ENCODE data around the gene SH3GL2. TPM values are rescaled to one million over a fixed set of nuclear protein-coding genes. Genes with fewer than 3 reads are reported as not detected.
"Not testable (repeated sequence)": the region's sequence is repeated elsewhere in the genome, so short reads cannot be mapped to it uniquely, and the experiment has no call there.

Gene SH3GL2
- total and polyA plus RNA-seq, 9 donors = 0.07 to 0.28 (median 0.10) TPM

DNA sequence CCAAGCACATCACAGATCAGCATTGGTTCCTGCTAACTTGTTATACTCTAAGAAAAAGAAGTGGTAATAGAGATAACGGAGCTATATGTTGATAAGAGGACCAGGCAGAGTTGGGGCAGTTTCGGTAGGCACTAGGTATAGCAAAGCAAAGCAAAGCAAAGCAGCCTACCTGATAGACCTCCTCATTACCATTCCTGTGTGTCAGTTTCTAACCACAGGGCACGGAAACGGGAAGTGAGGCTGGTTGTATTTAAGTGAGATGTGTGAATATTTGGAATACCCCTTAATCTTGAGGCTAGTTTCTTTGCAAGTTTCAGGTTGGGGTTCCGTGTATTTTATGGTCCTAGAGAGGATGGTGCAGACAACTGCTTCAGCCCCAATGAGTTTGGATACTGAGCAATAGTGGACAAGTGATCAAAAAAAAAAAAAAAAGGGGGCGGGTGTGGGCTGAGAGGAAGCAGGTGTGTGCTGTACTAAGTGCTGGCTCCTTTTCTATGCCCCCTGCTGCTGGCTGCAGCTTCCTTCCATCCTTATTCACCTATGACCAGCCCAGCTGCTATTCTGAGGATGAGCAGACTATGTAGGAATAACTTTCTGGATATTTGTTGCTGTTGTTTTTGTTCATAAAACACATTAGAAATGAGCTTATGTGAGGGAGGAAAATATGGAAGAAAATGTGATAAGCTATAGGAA is 183.3 kb downstream of the SH3GL2 start:
- Histone ChIP-seq H3K9me3 (replicated peaks; ENCODE audit: control insufficient read depth, low read depth, low read length) (no peaks in the 10 kb centered on the region), H3K27ac (ENCODE audit: low read length) (no peak overlapping the region), H3K36me3 (ENCODE audit: control insufficient read depth, insufficient read depth, low read length) (no peaks in the 10 kb centered on the region), H3K4me1 (ENCODE audit: control insufficient read depth, insufficient read depth, low read length) (no peaks in the 10 kb centered on the region), H3K27me3 (ENCODE audit: control insufficient read depth, insufficient read depth, low read length) (peaks cover 2% of the 10 kb centered on the region), H3K4me3 (ENCODE audit: low read length) (no peak overlapping the region)
- no peak for DNase-seq
- no CpG with 5 or more reads among the region's 6 CpGs for WGBS (ENCODE audit: insufficient coverage)

DNA sequence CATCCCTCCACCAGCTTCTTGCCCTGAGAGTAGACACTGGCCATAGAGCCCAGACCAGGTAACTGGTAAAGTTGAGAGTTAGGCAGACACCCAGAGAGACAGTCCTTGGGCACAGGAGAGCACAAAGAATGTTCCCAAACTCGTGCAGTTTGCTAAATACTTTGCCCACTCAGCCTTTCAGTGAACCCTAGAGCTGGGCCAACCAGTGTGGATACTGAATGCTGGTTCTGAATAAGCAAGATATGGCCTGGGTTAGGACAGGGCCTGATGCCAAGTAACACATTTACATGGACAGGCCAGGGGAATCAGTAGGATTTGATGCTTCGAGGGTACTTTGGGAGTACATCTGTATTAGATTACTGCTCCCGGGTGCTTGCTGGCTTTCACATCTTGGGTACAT is 185.4 kb downstream of the SH3GL2 start:
- DNase-seq = no peak
- H3K27me3 ChIP-seq (ENCODE audit: control insufficient read depth, insufficient read depth, low read length) = peaks cover 2% of the 10 kb centered on the region
- no peaks in the 10 kb centered on the region for H3K36me3 ChIP-seq (ENCODE audit: control insufficient read depth, insufficient read depth, low read length)
- H3K4me1 ChIP-seq (ENCODE audit: control insufficient read depth, insufficient read depth, low read length) = no peaks in the 10 kb centered on the region
- no peak overlapping the region for H3K27ac ChIP-seq (ENCODE audit: low read length)
- H3K9me3 ChIP-seq (replicated peaks; ENCODE audit: control insufficient read depth, low read depth, low read length) = no peaks in the 10 kb centered on the region
- no CpG with 5 or more reads among the region's 3 CpGs for WGBS (ENCODE audit: insufficient coverage)
- H3K4me3 ChIP-seq (ENCODE audit: low read length) = no peak overlapping the region

DNA sequence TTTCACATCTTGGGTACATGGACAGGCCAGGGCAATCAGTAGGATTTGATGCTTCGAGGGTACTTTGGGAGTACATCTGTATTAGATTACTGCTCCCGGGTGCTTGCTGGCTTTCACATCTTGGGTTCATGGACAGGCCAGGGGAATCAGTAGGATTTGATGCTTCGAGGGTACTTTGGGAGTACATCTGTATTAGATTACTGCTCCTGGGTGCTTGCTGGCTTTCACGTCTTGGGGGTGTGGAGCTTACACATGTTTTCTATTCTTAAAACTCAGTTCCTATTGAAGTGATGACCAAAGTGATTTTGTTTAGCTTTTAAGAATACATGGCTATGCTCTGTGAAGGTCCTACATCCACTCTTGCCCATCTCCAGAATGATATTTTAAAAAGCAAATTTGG is 186.3 kb downstream of the SH3GL2 start:
- H3K27me3 ChIP-seq (ENCODE audit: control insufficient read depth, insufficient read depth, low read length); H3K4me3 ChIP-seq (ENCODE audit: low read length); H3K27ac ChIP-seq (ENCODE audit: low read length); H3K4me1 ChIP-seq (ENCODE audit: control insufficient read depth, insufficient read depth, low read length); H3K9me3 ChIP-seq (replicated peaks; ENCODE audit: control insufficient read depth, low read depth, low read length); H3K36me3 ChIP-seq (ENCODE audit: control insufficient read depth, insufficient read depth, low read length): not testable (repeated sequence)
- no CpG with 5 or more reads among the region's 4 CpGs for WGBS (ENCODE audit: insufficient coverage)
- peak; percentile 14 for DNase-seq

DNA sequence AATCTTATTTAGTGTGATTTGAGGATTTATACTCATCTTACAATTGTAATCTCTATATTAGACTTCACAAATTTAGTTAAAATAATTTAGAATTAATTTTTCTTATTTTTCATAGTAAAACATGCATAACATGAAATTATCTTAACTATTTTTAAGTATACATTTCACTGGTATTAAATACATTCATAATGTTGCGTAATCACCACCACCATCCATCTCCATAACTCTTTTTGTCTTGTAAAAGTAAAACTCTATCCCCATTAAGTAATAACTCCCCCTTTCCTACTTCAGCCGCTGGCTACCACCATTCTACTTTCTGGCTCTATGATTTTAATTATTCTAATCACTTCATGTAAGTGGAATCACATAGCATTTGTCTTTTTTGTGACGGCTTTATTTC is 193.4 kb downstream of the SH3GL2 start:
- Histone ChIP-seq H3K4me1 (ENCODE audit: control insufficient read depth, insufficient read depth, low read length) (no peaks in the 10 kb centered on the region), H3K36me3 (ENCODE audit: control insufficient read depth, insufficient read depth, low read length) (no peaks in the 10 kb centered on the region), H3K4me3 (ENCODE audit: low read length) (no peak overlapping the region), H3K9me3 (replicated peaks; ENCODE audit: control insufficient read depth, low read depth, low read length) (no peaks in the 10 kb centered on the region), H3K27me3 (ENCODE audit: control insufficient read depth, insufficient read depth, low read length) (no peaks in the 10 kb centered on the region), H3K27ac (ENCODE audit: low read length) (no peak overlapping the region)
- no peak for DNase-seq
- WGBS (ENCODE audit: insufficient coverage) = no CpG with 5 or more reads among the region's 3 CpGs

DNA sequence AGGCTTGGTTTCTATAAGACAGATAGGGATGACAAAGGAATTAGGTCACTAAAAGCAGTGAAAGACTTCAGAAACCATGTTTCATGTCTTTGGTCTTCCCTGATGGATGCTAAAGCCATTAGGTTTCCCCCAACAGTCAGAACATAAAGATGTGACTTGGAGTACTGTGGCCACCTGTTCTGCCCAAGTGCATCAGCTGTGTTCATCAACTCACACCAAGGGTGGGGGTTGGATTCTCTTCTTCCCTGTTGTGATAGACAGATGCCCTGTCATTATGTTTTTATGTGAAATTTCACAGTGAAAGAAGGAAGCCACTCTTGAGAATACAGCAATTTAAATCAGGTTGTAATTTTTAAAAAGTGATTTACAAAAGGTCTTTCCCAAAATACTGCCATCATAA is 196.8 kb downstream of the SH3GL2 start:
- Histone ChIP-seq H3K9me3 (replicated peaks; ENCODE audit: control insufficient read depth, low read depth, low read length) (no peaks in the 10 kb centered on the region), H3K36me3 (ENCODE audit: control insufficient read depth, insufficient read depth, low read length) (no peaks in the 10 kb centered on the region), H3K4me1 (ENCODE audit: control insufficient read depth, insufficient read depth, low read length) (no peaks in the 10 kb centered on the region), H3K27ac (ENCODE audit: low read length) (no peak overlapping the region), H3K4me3 (ENCODE audit: low read length) (no peak overlapping the region), H3K27me3 (ENCODE audit: control insufficient read depth, insufficient read depth, low read length) (no peaks in the 10 kb centered on the region)
- no peak for DNase-seq

DNA sequence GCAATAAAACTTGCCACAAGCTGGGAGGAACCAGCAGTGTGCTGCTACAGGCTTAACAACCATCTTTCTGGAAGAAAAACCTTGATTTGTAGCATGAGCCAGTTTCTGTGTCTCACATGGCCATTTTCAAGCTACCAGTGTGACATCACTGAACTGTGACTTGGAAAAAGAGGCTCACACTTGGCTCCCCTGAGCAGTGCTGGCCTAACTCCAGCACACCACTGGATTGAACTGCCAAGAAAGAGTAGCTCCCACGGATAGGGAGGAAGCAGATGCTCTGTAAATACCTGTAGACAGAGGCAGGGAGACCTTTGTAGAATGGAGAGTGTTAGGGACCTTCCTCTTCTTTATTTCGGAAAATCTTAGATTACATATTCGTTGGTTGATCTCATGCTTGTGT is 197.9 kb downstream of the SH3GL2 start:
- H3K4me3 ChIP-seq (ENCODE audit: low read length) = no peak overlapping the region
- peak; percentile 66 for DNase-seq
- no peaks in the 10 kb centered on the region for H3K9me3 ChIP-seq (replicated peaks; ENCODE audit: control insufficient read depth, low read depth, low read length)
- WGBS (ENCODE audit: insufficient coverage) = no CpG with 5 or more reads among the region's 3 CpGs
- H3K4me1 ChIP-seq (ENCODE audit: control insufficient read depth, insufficient read depth, low read length) = no peaks in the 10 kb centered on the region
- no peaks in the 10 kb centered on the region for H3K36me3 ChIP-seq (ENCODE audit: control insufficient read depth, insufficient read depth, low read length)
- H3K27ac ChIP-seq (ENCODE audit: low read length) = no peak overlapping the region
- H3K27me3 ChIP-seq (ENCODE audit: control insufficient read depth, insufficient read depth, low read length) = no peaks in the 10 kb centered on the region

DNA sequence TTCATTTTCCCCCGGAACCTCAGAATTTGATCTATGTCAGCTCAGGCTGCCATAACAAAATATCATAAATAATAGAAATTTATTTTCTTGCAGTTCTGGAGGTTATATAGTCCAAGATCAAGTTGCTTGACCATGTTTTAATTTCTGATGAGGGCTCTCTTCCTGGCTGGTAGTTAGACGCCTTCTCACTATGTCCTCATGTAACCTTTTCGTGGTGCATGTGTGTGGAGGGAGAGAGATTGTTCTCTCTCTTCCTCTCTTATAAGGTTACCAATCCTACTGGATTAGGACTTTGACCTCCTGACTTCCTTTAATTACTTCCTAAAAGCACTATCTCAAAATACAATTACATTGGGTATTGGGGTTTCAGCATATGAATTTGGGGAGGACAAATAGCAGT is 198.6 kb downstream of the SH3GL2 start:
- H3K36me3 ChIP-seq (ENCODE audit: control insufficient read depth, insufficient read depth, low read length) = no peaks in the 10 kb centered on the region
- no peak for DNase-seq
- H3K4me3 ChIP-seq (ENCODE audit: low read length) = no peak overlapping the region
- no peak overlapping the region for H3K27ac ChIP-seq (ENCODE audit: low read length)
- H3K9me3 ChIP-seq (replicated peaks; ENCODE audit: control insufficient read depth, low read depth, low read length) = no peaks in the 10 kb centered on the region
- no peaks in the 10 kb centered on the region for H3K27me3 ChIP-seq (ENCODE audit: control insufficient read depth, insufficient read depth, low read length)
- H3K4me1 ChIP-seq (ENCODE audit: control insufficient read depth, insufficient read depth, low read length) = no peaks in the 10 kb centered on the region
- no CpG with 5 or more reads among the region's 3 CpGs for WGBS (ENCODE audit: insufficient coverage)

DNA sequence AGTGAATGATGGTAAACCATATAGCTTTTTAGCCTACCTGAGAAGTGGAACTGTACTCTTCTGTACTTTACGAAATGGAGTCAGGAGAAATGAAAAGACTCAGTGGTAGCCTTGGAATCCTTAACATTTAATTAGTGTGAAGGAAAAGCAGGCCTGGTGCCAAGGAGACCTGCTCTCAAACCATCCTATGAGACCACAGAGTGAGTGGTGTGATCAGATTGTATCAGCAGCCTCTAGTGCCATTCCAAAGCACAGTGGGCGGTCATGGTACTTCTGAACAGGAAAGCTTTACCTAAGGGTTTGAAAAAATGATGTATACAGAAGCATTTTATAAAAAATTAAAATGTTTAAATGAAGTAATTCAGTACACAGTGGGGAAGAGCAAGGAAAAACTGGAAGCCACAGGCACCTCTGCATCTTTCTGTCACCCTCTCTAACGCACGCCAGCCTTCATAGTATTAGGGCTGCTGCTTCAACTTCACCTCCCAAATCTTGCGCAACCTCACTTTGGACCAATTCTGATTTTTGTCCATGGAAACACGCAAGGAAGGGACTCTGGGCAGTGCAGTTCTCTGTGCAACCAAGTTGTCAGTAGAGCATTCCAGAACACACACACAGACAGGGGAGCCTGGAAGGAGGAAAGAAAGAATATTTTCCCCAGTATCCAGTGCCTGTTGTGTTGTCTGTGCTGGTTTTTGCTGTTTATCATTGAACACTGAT is 203.7 kb downstream of the SH3GL2 start:
- Histone ChIP-seq H3K36me3 (ENCODE audit: control insufficient read depth, insufficient read depth, low read length) (no peaks in the 10 kb centered on the region), H3K27me3 (ENCODE audit: control insufficient read depth, insufficient read depth, low read length) (no peaks in the 10 kb centered on the region), H3K27ac (ENCODE audit: low read length) (no peak overlapping the region), H3K4me1 (ENCODE audit: control insufficient read depth, insufficient read depth, low read length) (no peaks in the 10 kb centered on the region), H3K9me3 (replicated peaks; ENCODE audit: control insufficient read depth, low read depth, low read length) (no peaks in the 10 kb centered on the region), H3K4me3 (ENCODE audit: low read length) (no peak overlapping the region)
- DNase-seq = no peak
- WGBS (ENCODE audit: insufficient coverage) = 87% methylated on average over 4 of the region's 6 CpGs

DNA sequence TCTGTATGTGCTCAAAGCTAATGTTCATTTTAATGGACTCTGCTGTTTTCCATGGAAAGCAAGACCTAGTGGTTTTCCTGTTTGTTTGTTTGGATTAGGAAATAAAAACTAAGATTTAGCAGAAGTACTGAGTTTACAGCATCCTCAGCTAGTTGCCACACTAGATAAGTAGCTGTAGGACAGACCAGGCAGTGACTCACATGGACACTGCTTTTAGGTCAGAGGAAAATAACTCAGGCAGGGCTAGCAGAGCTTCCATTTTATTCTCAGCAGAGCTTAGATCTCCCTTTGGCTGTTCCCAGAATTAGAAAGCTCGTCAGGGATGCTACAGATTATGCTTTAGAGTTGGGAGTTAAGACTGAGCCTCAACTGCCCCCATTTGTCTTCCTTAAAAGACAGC is 204.4 kb downstream of the SH3GL2 start:
- H3K9me3 ChIP-seq (replicated peaks; ENCODE audit: control insufficient read depth, low read depth, low read length) = no peaks in the 10 kb centered on the region
- no peak overlapping the region for H3K4me3 ChIP-seq (ENCODE audit: low read length)
- H3K27me3 ChIP-seq (ENCODE audit: control insufficient read depth, insufficient read depth, low read length) = no peaks in the 10 kb centered on the region
- 20% methylated on average over 1 of the region's 1 CpG for WGBS (ENCODE audit: insufficient coverage)
- DNase-seq = no peak
- H3K27ac ChIP-seq (ENCODE audit: low read length) = no peak overlapping the region
- H3K4me1 ChIP-seq (ENCODE audit: control insufficient read depth, insufficient read depth, low read length) = no peaks in the 10 kb centered on the region
- H3K36me3 ChIP-seq (ENCODE audit: control insufficient read depth, insufficient read depth, low read length) = no peaks in the 10 kb centered on the region

DNA sequence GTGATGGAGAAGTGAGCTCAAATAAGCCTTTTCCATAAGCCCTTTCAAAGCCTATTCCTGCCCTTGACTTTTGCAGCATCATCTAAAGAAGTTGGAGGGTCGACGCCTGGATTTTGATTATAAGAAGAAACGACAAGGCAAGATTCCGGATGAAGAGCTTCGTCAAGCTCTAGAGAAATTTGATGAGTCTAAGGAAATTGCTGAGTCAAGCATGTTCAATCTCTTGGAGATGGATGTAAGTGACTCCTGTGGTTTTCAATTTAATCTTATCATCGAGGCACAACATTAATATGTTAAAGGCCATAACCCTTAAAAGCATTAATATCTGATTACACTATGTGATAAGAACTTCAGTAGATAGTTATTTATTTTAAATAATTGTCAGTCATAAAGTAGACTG is 210.4 kb downstream of the SH3GL2 start:
- no peaks in the 10 kb centered on the region for H3K9me3 ChIP-seq (replicated peaks; ENCODE audit: control insufficient read depth, low read depth, low read length)
- H3K36me3 ChIP-seq (ENCODE audit: control insufficient read depth, insufficient read depth, low read length) = no peaks in the 10 kb centered on the region
- 92% methylated on average over 5 of the region's 6 CpGs for WGBS (ENCODE audit: insufficient coverage)
- H3K4me1 ChIP-seq (ENCODE audit: control insufficient read depth, insufficient read depth, low read length) = no peaks in the 10 kb centered on the region
- DNase-seq = no peak
- no peak overlapping the region for H3K27ac ChIP-seq (ENCODE audit: low read length)
- H3K4me3 ChIP-seq (ENCODE audit: low read length) = no peak overlapping the region
- peaks cover 3% of the 10 kb centered on the region for H3K27me3 ChIP-seq (ENCODE audit: control insufficient read depth, insufficient read depth, low read length)
